ENCODE measurements around the gene TMEM185B.

TMEM185B gene

DNA sequence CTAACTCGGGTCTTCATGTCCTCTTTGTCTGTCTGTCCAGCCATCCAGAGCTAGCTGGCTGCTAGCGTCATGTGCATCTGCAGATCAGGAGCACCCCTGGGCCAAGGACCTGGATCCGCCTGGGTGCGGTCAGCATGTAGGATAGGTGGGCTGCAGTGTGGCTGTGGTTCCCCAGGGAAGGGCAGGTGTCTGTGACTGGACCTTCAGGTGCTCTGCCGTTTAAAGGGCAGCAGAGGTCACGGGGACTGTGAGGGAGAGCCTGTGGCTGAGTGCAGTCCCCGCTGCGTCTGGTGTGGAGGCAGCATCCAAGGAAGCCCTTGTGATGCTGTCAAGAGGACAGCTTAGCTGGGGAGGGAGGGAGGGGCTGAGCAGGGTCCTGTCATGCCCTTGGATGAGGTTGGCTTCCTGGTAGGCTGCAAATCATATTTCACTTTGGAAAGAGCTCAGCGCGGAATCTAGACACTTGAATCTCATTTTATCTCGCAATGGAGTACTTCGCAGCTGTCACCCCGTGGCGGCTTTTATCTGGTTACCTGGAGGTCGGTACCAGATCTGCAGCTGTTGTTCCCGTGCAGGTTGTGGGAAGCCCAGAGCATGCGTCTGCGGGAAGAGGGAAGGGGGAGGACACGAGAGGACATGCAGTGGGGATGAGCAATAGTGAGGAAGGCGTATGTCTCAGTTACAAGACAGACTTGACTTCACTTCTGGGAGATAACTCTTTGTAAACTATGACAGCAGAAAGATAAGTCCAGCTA lies 23.5 kb upstream of the TMEM185B start:
- Histone ChIP-seq H3K36me3 (ENCODE audit: control insufficient read depth, insufficient read depth, low read length) (no peaks in the 10 kb centered on the region), H3K27me3 (ENCODE audit: control insufficient read depth, insufficient read depth, low read length) (no peaks in the 10 kb centered on the region), H3K9ac (ENCODE audit: low read length) (no peak overlapping the region), H3K4me1 (ENCODE audit: control insufficient read depth, insufficient read depth, low read length) (peaks cover 26% of the 10 kb centered on the region), H3K4me3 (ENCODE audit: low read length) (no peak overlapping the region), H3K9me3 (ENCODE audit: control insufficient read depth, low read length) (no peaks in the 10 kb centered on the region)

DNA sequence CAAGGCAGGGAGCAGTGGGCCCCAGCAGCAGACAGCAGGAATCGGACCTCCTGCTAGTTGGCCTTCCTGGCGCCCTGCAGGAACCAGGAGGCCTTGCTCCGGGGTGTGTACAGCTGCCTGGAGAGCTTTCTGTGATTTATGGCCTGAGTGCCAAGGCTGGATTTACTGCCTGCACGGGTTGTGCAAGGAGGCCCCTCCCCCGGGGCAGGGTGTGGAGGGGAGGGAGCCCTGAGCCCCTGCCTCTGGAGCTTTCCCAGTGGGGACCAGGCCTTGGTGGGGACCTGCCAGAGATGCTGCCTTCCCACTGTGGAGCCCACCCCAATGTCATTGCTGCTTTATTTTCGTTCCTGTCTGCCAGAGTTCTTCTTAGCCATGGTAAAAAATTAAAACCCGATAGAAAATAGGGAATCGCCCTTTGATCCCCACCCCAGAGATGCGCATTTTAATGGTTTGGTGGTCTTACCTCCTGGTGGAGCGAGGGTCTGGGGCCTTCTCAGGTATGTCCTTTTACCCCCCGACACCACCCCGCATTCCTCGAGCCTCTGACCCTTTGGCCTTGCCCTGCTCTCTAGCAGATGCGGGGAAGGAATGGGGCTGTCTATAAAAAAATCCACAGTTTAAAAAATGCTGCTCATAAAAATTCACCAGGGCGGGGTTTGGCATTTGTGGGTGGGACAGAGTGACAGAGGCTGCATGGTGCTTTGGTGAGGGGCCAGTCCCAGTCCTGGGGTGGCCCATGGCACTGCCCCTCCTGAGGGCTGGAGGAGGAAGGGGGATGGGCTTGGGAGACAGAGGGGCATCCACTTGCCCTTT lies 22.5 kb upstream of the TMEM185B start:
- H3K27me3 ChIP-seq (ENCODE audit: control insufficient read depth, insufficient read depth, low read length) = no peaks in the 10 kb centered on the region
- no peaks in the 10 kb centered on the region for H3K36me3 ChIP-seq (ENCODE audit: control insufficient read depth, insufficient read depth, low read length)
- peak overlapping the region; percentile 30 for H3K9ac ChIP-seq (ENCODE audit: low read length)
- no peak overlapping the region for H3K4me3 ChIP-seq (ENCODE audit: low read length)
- peaks cover 25% of the 10 kb centered on the region for H3K4me1 ChIP-seq (ENCODE audit: control insufficient read depth, insufficient read depth, low read length)
- H3K9me3 ChIP-seq (ENCODE audit: control insufficient read depth, low read length) = no peaks in the 10 kb centered on the region

DNA sequence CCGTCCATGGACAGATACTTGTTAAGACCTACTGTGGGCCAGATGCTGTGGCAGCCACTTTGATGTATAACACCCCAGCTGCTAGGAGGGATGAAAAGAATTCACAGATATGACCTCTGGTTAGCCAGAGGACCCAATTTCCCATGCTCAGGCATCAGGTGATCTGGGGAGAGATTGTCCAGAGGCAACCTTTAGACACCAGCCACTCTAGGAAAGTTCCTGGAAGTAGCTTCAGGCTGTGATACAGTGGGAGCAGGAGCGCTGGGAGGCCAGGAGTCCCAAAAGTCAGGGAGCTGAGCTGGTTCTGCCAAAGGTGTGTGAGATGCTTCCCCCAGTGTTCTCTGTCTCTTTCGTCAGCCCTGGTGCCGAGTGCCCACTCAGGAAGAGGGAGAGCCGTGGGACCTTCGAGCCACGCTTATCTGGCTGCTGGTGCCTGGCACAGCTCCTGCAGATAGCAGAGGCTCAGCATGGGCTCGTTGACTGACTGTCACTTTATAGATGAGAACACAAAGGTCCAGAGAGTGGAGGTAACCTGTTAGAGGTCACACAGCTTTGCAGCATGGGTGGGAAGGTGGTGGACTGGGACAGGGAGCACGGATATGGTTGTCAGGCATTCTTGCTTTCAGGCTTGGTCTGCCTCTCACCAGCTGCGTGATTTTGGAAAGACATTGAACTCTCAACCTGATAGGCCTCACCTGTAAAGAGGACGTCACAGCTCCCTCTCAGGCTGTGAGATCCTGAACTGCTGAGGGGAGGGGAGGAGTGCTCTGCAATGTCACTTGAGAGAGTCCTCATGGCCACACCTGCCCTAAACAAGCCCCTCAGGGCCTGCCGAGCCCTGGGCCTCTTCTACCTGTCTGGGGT lies 21.7 kb upstream of the TMEM185B start:
- H3K9ac ChIP-seq (ENCODE audit: low read length) = peak overlapping the region; percentile 30
- H3K4me3 ChIP-seq (ENCODE audit: low read length) = no peak overlapping the region
- H3K36me3 ChIP-seq (ENCODE audit: control insufficient read depth, insufficient read depth, low read length) = no peaks in the 10 kb centered on the region
- H3K4me1 ChIP-seq (ENCODE audit: control insufficient read depth, insufficient read depth, low read length) = peaks cover 27% of the 10 kb centered on the region
- no peaks in the 10 kb centered on the region for H3K9me3 ChIP-seq (ENCODE audit: control insufficient read depth, low read length)
- H3K27me3 ChIP-seq (ENCODE audit: control insufficient read depth, insufficient read depth, low read length) = no peaks in the 10 kb centered on the region

DNA sequence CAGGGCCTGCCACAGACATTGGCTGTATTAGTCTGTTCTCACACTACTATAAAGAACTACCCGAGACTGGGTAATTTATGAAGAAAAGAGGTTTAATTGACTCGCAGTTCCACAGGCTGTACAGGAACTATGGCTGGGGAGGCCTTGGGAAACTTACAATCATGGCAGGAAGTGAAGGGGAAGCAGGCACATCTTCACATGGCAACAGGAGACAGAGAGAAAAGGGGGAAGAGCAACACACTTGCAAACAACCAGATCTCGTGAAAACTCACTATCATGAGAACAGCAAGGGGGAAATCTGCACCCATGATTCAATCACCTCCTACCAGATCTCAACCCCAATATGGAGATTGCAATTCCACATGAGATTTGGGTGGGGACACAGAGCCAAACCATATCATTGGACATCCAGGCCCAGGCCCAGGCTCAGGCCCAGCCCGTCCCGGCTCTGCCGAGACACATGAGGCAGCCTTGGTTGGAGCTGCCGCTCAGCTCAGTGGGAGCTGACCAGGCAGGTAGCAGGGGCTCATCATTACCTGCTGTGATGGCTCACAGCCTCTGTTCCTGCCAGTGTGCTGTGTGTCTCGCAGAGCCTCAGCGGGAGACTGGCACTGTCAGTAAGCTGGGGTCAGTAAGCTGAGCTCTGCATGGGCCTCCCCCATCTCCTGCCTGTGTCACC lies 20.8 kb upstream of the TMEM185B start:
- Histone ChIP-seq H3K4me3 (ENCODE audit: low read length) (no peak overlapping the region), H3K36me3 (ENCODE audit: control insufficient read depth, insufficient read depth, low read length) (no peaks in the 10 kb centered on the region), H3K27me3 (ENCODE audit: control insufficient read depth, insufficient read depth, low read length) (no peaks in the 10 kb centered on the region), H3K9ac (ENCODE audit: low read length) (no peak overlapping the region), H3K9me3 (ENCODE audit: control insufficient read depth, low read length) (no peaks in the 10 kb centered on the region), H3K4me1 (ENCODE audit: control insufficient read depth, insufficient read depth, low read length) (peaks cover 36% of the 10 kb centered on the region)

DNA sequence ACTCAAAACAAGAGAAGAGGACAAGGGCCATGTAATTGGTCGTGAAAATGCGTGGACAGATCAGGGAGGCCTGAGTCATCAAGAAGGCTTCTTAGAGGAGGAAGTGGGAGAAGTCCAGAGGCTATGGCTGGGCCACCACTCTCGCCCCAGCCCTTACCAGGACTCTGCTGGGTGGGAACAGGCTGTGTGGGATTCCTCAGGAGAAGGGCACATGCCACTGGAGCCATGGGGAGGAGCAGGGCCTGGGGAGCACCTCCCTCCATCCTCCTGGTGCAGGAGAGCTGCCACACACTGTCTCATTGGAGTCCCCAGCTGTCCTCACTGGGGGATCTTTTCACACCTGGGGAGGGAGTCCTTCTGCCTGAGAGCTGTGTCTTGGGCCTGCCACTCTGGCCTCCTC lies 20.0 kb upstream of the TMEM185B start:
- H3K9me3 ChIP-seq (ENCODE audit: control insufficient read depth, low read length) = no peaks in the 10 kb centered on the region
- no peaks in the 10 kb centered on the region for H3K36me3 ChIP-seq (ENCODE audit: control insufficient read depth, insufficient read depth, low read length)
- H3K4me3 ChIP-seq (ENCODE audit: low read length) = no peak overlapping the region
- H3K9ac ChIP-seq (ENCODE audit: low read length) = no peak overlapping the region
- H3K4me1 ChIP-seq (ENCODE audit: control insufficient read depth, insufficient read depth, low read length) = peaks cover 44% of the 10 kb centered on the region
- H3K27me3 ChIP-seq (ENCODE audit: control insufficient read depth, insufficient read depth, low read length) = no peaks in the 10 kb centered on the region

DNA sequence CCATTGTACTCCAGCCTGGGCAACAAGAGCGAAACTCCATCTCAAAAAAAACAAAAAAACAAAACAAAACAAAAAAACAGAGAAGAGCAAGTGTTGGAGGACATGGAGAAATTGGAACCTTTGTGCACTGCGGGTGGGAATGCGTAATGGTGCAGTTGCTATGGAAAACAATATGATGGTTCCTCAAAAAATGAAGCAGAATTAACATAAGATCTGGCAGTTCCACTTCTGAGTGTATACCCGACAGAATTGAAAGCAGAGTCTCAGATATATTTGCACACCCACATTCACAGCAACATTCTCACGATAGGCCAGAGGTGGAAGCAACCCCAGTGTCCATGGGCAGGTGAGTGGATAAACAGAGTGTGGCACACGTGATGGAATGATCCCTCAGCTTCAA lies 18.5 kb upstream of the TMEM185B start:
- no peak overlapping the region for H3K9ac ChIP-seq (ENCODE audit: low read length)
- H3K27me3 ChIP-seq (ENCODE audit: control insufficient read depth, insufficient read depth, low read length) = no peaks in the 10 kb centered on the region
- no peak overlapping the region for H3K4me3 ChIP-seq (ENCODE audit: low read length)
- H3K4me1 ChIP-seq (ENCODE audit: control insufficient read depth, insufficient read depth, low read length) = peaks cover 56% of the 10 kb centered on the region
- no peaks in the 10 kb centered on the region for H3K36me3 ChIP-seq (ENCODE audit: control insufficient read depth, insufficient read depth, low read length)
- no peaks in the 10 kb centered on the region for H3K9me3 ChIP-seq (ENCODE audit: control insufficient read depth, low read length)

DNA sequence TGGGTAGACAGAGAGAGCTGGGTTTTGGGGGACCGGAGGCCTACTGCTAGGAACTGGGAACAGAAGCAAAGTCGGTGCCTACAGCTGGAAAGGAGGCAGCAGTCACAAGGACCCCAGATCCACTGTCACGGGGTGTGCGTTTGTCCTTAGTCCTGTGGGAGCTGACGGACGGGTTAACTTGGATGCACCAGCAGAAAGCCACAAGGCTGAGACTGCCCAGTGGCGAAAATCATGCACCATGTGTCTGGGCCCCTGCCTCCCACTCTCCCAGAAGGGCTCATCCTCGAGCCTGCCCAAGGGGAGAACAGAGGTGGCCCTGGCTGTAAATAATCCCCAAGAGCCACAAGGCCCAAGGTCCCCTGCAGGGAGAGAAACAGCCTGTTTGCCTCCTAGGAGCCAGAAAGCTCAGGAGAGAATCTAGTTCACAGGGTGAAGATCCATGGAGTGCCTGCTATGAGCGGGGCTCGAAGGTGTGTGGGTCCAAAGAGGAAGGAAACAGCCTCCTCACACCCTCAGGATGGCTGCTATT lies 17.8 kb upstream of the TMEM185B start:
- no peak overlapping the region for H3K4me3 ChIP-seq (ENCODE audit: low read length)
- no peaks in the 10 kb centered on the region for H3K36me3 ChIP-seq (ENCODE audit: control insufficient read depth, insufficient read depth, low read length)
- no peaks in the 10 kb centered on the region for H3K27me3 ChIP-seq (ENCODE audit: control insufficient read depth, insufficient read depth, low read length)
- peaks cover 51% of the 10 kb centered on the region for H3K4me1 ChIP-seq (ENCODE audit: control insufficient read depth, insufficient read depth, low read length)
- no peaks in the 10 kb centered on the region for H3K9me3 ChIP-seq (ENCODE audit: control insufficient read depth, low read length)
- H3K9ac ChIP-seq (ENCODE audit: low read length) = no peak overlapping the region

DNA sequence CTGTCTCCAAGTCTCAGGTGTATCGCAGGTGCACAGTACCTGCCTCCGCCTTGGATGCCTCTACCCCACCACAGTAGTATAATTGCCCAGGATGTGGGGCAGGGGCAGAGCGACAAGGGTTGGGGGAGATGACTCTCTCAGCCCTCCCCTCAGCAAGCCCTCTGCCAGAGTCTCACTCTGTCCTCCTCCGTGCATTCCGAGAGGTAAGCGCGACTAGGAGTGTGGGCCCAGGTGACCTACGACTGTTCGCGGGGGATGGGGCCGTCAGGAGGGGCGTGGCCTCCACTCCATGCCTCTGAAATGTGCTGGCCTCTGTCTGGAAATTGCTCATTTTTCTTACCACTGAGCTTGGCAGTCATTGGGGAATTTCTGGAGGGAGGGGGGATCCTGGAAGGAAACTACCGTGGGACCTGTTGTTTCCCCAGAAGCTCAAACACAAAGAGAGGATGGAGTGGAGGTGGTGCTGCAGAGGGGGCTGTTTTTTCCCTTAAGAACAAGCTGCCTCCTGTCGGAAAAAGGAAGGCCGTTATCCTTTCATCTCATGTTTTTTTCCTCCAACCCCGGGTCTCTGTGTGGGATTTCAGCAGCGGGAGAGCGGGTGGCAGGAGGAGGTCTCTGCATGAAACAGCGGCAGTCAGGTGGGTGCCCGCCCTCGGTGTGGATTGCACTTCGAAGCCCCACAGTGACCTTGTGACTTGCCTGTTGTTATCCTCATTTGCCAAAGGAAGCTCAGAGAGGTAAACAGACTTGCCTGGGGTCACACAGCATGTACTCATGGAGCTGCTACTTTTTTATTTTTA lies 16.5 kb upstream of the TMEM185B start:
- H3K27me3 ChIP-seq (ENCODE audit: control insufficient read depth, insufficient read depth, low read length) = no peaks in the 10 kb centered on the region
- H3K36me3 ChIP-seq (ENCODE audit: control insufficient read depth, insufficient read depth, low read length) = no peaks in the 10 kb centered on the region
- H3K9ac ChIP-seq (ENCODE audit: low read length) = peak overlapping the region; percentile 54
- H3K4me3 ChIP-seq (ENCODE audit: low read length) = no peak overlapping the region
- peaks cover 38% of the 10 kb centered on the region for H3K4me1 ChIP-seq (ENCODE audit: control insufficient read depth, insufficient read depth, low read length)
- no peaks in the 10 kb centered on the region for H3K9me3 ChIP-seq (ENCODE audit: control insufficient read depth, low read length)

DNA sequence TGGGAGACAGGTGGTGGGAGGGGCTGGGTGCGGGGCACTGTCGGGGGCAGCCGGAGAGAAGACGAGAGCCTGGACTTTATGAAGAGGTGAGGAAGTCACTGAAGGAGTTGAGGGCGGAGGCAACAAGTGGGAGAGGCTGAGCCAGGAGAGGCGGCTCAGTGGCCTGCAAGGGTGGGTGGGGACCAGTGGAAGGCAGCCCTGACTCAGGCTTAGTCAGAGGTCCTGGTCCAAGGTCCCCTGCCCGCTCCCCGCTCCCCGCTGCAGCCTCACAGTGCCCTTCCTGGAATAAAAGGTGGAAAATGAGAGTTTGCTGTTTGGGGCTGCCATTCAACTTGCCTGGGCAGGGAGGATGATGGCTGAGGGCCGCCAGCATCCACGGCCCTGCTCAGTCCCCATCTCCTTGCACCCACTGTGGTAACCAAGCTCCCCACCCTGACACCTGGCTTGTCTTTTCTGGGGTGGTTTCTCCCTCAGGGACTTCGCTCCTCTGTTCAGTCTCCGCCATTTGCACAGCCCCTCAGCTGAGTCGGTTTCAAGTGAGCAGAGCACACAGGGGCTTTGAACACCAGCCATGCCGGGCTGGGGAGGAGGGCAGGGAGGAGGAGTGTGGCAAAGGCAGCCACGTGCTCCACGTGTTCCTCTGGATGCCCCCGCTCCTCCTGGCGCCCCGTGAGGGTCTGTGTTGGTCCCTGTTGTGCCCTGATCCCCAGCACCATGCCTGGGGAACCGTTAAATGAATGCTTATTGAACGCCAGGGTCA lies 15.7 kb upstream of the TMEM185B start:
- Histone ChIP-seq H3K4me1 (ENCODE audit: control insufficient read depth, insufficient read depth, low read length) (peaks cover 38% of the 10 kb centered on the region), H3K36me3 (ENCODE audit: control insufficient read depth, insufficient read depth, low read length) (no peaks in the 10 kb centered on the region), H3K4me3 (ENCODE audit: low read length) (no peak overlapping the region), H3K27me3 (ENCODE audit: control insufficient read depth, insufficient read depth, low read length) (no peaks in the 10 kb centered on the region), H3K9ac (ENCODE audit: low read length) (peak overlapping the region; percentile 55), H3K9me3 (ENCODE audit: control insufficient read depth, low read length) (no peaks in the 10 kb centered on the region)

DNA sequence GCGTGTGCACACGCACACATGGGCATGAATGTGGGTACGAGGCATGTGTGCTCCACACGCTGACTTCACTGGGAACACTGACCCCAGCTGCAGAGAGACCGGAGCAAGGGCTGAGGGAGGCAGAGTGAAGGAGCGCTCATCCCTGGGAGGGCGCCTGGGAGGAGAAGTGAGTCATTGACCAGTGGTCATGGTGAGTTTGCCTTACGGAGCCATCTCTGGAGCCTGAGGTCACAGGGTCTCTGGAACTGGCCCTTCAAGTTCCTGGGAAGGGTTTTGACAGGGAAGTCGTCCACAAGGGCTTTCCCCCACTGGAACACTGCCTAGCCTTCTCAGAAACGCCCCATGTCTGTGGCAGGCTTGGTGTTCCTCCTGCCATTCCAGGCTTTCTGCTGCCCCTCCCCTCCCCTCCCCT lies 14.3 kb upstream of the TMEM185B start:
- H3K36me3 ChIP-seq (ENCODE audit: control insufficient read depth, insufficient read depth, low read length) = no peaks in the 10 kb centered on the region
- H3K4me3 ChIP-seq (ENCODE audit: low read length) = no peak overlapping the region
- no peaks in the 10 kb centered on the region for H3K9me3 ChIP-seq (ENCODE audit: control insufficient read depth, low read length)
- H3K27me3 ChIP-seq (ENCODE audit: control insufficient read depth, insufficient read depth, low read length) = no peaks in the 10 kb centered on the region
- peaks cover 31% of the 10 kb centered on the region for H3K4me1 ChIP-seq (ENCODE audit: control insufficient read depth, insufficient read depth, low read length)
- no peak overlapping the region for H3K9ac ChIP-seq (ENCODE audit: low read length)
